HepG2 (cell line): Measurements from ENCODE around the gene SNAI1.

Source experiments
- ZNF263 ChIP-seq: sonication (generic); formaldehyde crosslinking; IDR thresholded peaks from 2 replicates; pipeline ENCODE4 v1.4.0; 2020; ENCODE audit warnings: missing genetic modification reagents
- ZNF841 ChIP-seq: sonication (generic); formaldehyde crosslinking; IDR thresholded peaks from 2 replicates; pipeline ENCODE4 v1.8.1; 2023; ENCODE audit warnings: missing genetic modification reagents, borderline replicate concordance
- TF ChIP-seq, protein P1 (sequence below): sonication (generic); formaldehyde crosslinking; IDR thresholded peaks from 2 replicates; pipeline ENCODE4 v1.5.0; 2020; ENCODE audit warnings: mild to moderate bottlenecking, missing genetic modification reagents, moderate library complexity

DNA sequence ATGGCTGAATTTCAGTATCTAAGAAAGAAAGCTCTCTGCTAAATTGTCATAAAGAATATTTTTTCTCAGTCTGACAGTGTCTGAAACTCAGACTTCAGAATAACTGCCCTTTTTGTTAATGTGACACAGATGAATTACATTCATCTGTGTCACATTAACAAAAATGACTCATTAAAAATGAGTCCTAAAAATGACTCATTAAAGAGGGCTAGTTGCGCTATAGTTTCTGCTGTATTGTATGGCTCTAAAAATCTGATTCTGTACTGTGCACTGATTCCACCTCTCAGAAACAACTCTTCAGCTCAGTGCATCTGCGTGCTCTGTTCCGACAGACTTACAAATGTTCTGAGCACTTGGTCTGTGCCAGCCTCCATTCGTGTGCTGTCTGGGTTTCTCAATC is 31.6 kb upstream of the SNAI1 start:
- TF ChIP-seq, protein P1, sequence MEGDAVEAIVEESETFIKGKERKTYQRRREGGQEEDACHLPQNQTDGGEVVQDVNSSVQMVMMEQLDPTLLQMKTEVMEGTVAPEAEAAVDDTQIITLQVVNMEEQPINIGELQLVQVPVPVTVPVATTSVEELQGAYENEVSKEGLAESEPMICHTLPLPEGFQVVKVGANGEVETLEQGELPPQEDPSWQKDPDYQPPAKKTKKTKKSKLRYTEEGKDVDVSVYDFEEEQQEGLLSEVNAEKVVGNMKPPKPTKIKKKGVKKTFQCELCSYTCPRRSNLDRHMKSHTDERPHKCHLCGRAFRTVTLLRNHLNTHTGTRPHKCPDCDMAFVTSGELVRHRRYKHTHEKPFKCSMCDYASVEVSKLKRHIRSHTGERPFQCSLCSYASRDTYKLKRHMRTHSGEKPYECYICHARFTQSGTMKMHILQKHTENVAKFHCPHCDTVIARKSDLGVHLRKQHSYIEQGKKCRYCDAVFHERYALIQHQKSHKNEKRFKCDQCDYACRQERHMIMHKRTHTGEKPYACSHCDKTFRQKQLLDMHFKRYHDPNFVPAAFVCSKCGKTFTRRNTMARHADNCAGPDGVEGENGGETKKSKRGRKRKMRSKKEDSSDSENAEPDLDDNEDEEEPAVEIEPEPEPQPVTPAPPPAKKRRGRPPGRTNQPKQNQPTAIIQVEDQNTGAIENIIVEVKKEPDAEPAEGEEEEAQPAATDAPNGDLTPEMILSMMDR (CRISPR knock-in tag), result no peak
- TF ChIP-seq ZNF263 (CRISPR knock-in tag) (no peak), ZNF841 (no peak)
